Lower leg skin (tissue), 3 donors: ENCODE data around the gene FAM83E.

Experiments
- POLR2A ChIP-seq, 2 donors: fragments of 450-650 bp; IDR thresholded peaks; one replicate each; pipeline ENCODE4 v1.6.1; 2016 to 2017; ENCODE audit warnings: antibody characterized with exemption in 2 of 2, mild to moderate bottlenecking in 1 of 2, moderate library complexity in 1 of 2
- TF ChIP-seq, protein P1 (sequence below), 3 donors: fragments of 450-650 bp; IDR thresholded peaks; one replicate each; pipeline ENCODE4 v1.5.1; 2016; ENCODE audit warnings: antibody characterized with exemption in 3 of 3, mild to moderate bottlenecking in 3 of 3, moderate library complexity in 2 of 3

DNA sequence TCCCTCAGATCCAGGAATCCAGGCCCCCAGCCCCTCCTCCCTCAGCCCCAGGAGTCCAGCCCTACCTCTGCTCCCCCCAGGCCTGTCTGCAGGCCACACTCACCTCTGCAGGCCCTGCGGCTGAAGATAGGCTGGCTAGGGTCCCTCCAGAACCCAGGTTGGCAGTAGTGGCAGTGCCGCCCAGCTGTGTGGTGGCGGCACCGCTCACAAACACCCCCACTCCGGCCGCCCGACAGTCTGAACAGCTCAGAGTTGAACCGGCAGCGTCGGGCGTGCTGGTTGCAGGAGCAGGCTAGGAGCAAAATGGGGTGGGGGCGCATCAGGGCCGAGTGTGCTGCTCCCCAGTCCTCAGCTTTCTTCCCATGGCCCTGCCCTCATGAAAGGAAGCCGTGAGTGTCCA, 49.6 kb upstream of the FAM83E start:
- TF ChIP-seq, protein P1, sequence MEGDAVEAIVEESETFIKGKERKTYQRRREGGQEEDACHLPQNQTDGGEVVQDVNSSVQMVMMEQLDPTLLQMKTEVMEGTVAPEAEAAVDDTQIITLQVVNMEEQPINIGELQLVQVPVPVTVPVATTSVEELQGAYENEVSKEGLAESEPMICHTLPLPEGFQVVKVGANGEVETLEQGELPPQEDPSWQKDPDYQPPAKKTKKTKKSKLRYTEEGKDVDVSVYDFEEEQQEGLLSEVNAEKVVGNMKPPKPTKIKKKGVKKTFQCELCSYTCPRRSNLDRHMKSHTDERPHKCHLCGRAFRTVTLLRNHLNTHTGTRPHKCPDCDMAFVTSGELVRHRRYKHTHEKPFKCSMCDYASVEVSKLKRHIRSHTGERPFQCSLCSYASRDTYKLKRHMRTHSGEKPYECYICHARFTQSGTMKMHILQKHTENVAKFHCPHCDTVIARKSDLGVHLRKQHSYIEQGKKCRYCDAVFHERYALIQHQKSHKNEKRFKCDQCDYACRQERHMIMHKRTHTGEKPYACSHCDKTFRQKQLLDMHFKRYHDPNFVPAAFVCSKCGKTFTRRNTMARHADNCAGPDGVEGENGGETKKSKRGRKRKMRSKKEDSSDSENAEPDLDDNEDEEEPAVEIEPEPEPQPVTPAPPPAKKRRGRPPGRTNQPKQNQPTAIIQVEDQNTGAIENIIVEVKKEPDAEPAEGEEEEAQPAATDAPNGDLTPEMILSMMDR (IDR thresholded peaks at IDR 0.05), result no peak
- no peak for TF ChIP-seq POLR2A (IDR thresholded peaks at IDR 0.05)
